HepG2 (cell line): ENCODE data around the gene PNPLA2. TPM values are rescaled to one million over a fixed set of nuclear protein-coding genes. Genes with fewer than 3 reads are reported as not detected.
A peak's percentile ranks its signal among the peaks of the same experiment; 100 is the strongest.

ENCODE experiments used
- ATF6 ChIP-seq: sonication (generic); formaldehyde crosslinking; conservative IDR thresholded peaks from 2 replicates; pipeline ENCODE4 v1.4.0; 2020; ENCODE audit warnings: missing genetic modification reagents
- CREM ChIP-seq, 2 experiments: sonication (generic) in 1 of 2; formaldehyde crosslinking in 1 of 2; IDR thresholded peaks; 2 replicates each; pipeline versions ENCODE4 v1.4.0 to v1.6.1; 2016 to 2020; ENCODE audit warnings: antibody characterized with exemption in 1 of 2, mild to moderate bottlenecking in 1 of 2, missing genetic modification reagents in 1 of 2
- GABPA ChIP-seq, 2 experiments: IDR thresholded peaks; 2 replicates each; pipeline ENCODE4 v1.6.1; 2011 to 2016; ENCODE audit warnings: low read depth in 2 of 2, low read length in 1 of 2, missing biosample characterization in 1 of 2, missing genetic modification characterization in 1 of 2
- GFI1 ChIP-seq: sonication (generic); formaldehyde crosslinking; IDR thresholded peaks from 2 replicates; pipeline ENCODE4 v1.5.0; 2020; ENCODE audit warnings: missing genetic modification reagents, mild to moderate bottlenecking, borderline replicate concordance
- HMGA1 ChIP-seq: sonication (generic); formaldehyde crosslinking; conservative IDR thresholded peaks from 2 replicates; pipeline ENCODE4 v1.4.0; 2020; ENCODE audit warnings: missing genetic modification reagents
- KMT2A ChIP-seq: sonication (generic); formaldehyde crosslinking; IDR thresholded peaks from 2 replicates; pipeline ENCODE4 v1.4.0; 2020; ENCODE audit warnings: missing genetic modification reagents
- MIXL1 ChIP-seq: IDR thresholded peaks from 2 replicates; pipeline ENCODE4 v1.6.1; 2016
- NR1H2 ChIP-seq: sonication (generic); formaldehyde crosslinking; IDR thresholded peaks from 2 replicates; pipeline ENCODE4 v1.8.1; 2022; ENCODE audit warnings: low read depth, missing genetic modification reagents, borderline replicate concordance
- RFXAP ChIP-seq: sonication (generic); formaldehyde crosslinking; IDR thresholded peaks from 2 replicates; pipeline ENCODE4 v1.4.0; 2020; ENCODE audit warnings: missing genetic modification reagents, borderline replicate concordance
- THYN1 ChIP-seq: sonication (generic); formaldehyde crosslinking; IDR thresholded peaks from 2 replicates; pipeline ENCODE4 v1.8.1; 2023; ENCODE audit warnings: low read depth, mild to moderate bottlenecking, moderate library complexity, missing genetic modification reagents, borderline replicate concordance
- ZFP91 ChIP-seq: sonication (generic); formaldehyde crosslinking; IDR thresholded peaks from 2 replicates; pipeline ENCODE4 v1.9.0; 2022; ENCODE audit warnings: missing genetic modification reagents, mild to moderate bottlenecking, borderline replicate concordance
- ZNF292 ChIP-seq: sonication (generic); formaldehyde crosslinking; IDR thresholded peaks from 2 replicates; pipeline ENCODE4 v1.8.1; 2022; ENCODE audit warnings: mild to moderate bottlenecking, low read depth, missing genetic modification reagents, borderline replicate concordance
- ZNF543 ChIP-seq: sonication (generic); formaldehyde crosslinking; IDR thresholded peaks from 2 replicates; pipeline ENCODE4 v1.4.0; 2020; ENCODE audit warnings: mild to moderate bottlenecking, missing genetic modification reagents
- ZNF605 ChIP-seq: sonication (generic); formaldehyde crosslinking; IDR thresholded peaks from 2 replicates; pipeline ENCODE4 v1.8.0; 2022; ENCODE audit warnings: mild to moderate bottlenecking, missing genetic modification reagents
- polyA plus RNA-seq, 8 experiments: library from polyadenylated mRNA; depleted of rRNA in 3 of 8; stranded (reverse) in 7 of 8; unstranded in 1 of 8; fragments of >200 nt; fragmentation: Illumina TruSeq in 4 of 8; extraction: Trizol in 4 of 8; gene quantifications; 2 replicates each; pipeline versions ENCODE4 v1.2.1 to v1.2.3, GENCODE V29; 2011 to 2016; ENCODE audit warnings: low read depth in 4 of 8, missing spikeins in 1 of 8, mixed read lengths in 1 of 8; ENCODE audit not compliant: insufficient read depth in 1 of 8
- total RNA-seq, 5 experiments: library from RNA; depleted of rRNA; stranded (reverse); fragments of >200 nt; fragmentation: Illumina TruSeq; extraction: Trizol; gene quantifications; 2 replicates each; pipeline ENCODE4 v1.2.3, GENCODE V29; 2016; ENCODE audit warnings: low read depth in 1 of 5
- TF ChIP-seq, protein P1 (sequence below): sonication (generic); formaldehyde crosslinking; IDR thresholded peaks from 2 replicates; pipeline ENCODE4 v1.5.1; 2020; ENCODE audit warnings: missing genetic modification reagents, mild to moderate bottlenecking, borderline replicate concordance

Gene PNPLA2
- total and polyA plus RNA-seq, 2 of the 13 experiments (the other 11 are each of a cell fraction or from before 2014, with no cell fraction given) = 10.5 to 43.2 TPM

- TF ChIP-seq GFI1 (CRISPR knock-in tag) = no peak
- 0 out of 2 replicates have a peak, but pooled peaks have one; percentile 72 for TF ChIP-seq ZNF543 (CRISPR knock-in tag)
- TF ChIP-seq KMT2A (CRISPR knock-in tag) = no peak
- no peak for TF ChIP-seq MIXL1 (CRISPR knock-in tag)
- no peak; the same call in 1 of the 2 replicates for TF ChIP-seq ZNF605 (CRISPR knock-in tag)
- TF ChIP-seq ZFP91 (CRISPR knock-in tag) = no peak; the same call in 1 of the 2 replicates
- TF ChIP-seq RFXAP (CRISPR knock-in tag) = 0 out of 2 replicates have a peak, but pooled peaks have one; percentile 13
- TF ChIP-seq CREM (IDR thresholded peaks at IDR 0.05) = 0 out of 2 replicates have a peak, but pooled peaks have one; percentile 6
- TF ChIP-seq CREM (CRISPR knock-in tag; IDR thresholded peaks at IDR 0.05) = no peak
- TF ChIP-seq HMGA1 (CRISPR knock-in tag) = no peak
- TF ChIP-seq GABPA (IDR thresholded peaks at IDR 0.05; ENCODE audit: low read depth, low read length) = no peak
- no peak for TF ChIP-seq GABPA (CRISPR knock-in tag; IDR thresholded peaks at IDR 0.05; ENCODE audit: low read depth)
- no peak for TF ChIP-seq ZNF292 (CRISPR knock-in tag)
- TF ChIP-seq, protein P1, sequence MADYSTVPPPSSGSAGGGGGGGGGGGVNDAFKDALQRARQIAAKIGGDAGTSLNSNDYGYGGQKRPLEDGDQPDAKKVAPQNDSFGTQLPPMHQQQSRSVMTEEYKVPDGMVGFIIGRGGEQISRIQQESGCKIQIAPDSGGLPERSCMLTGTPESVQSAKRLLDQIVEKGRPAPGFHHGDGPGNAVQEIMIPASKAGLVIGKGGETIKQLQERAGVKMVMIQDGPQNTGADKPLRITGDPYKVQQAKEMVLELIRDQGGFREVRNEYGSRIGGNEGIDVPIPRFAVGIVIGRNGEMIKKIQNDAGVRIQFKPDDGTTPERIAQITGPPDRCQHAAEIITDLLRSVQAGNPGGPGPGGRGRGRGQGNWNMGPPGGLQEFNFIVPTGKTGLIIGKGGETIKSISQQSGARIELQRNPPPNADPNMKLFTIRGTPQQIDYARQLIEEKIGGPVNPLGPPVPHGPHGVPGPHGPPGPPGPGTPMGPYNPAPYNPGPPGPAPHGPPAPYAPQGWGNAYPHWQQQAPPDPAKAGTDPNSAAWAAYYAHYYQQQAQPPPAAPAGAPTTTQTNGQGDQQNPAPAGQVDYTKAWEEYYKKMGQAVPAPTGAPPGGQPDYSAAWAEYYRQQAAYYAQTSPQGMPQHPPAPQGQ = no peak
- no peak for TF ChIP-seq THYN1 (CRISPR knock-in tag)
- no peak for TF ChIP-seq ATF6 (CRISPR knock-in tag)
- TF ChIP-seq NR1H2 (CRISPR knock-in tag) = no peak
These were observed 26.3 kb downstream of the PNPLA2 start (continued) for GRCh38 chr11:844693-845644.
